ENCODE measurements around the gene PTEN. TPM values are rescaled to one million over a fixed set of nuclear protein-coding genes. Genes with fewer than 3 reads are reported as not detected.

The PTEN gene
- total and polyA plus RNA-seq, 2 experiments from 2014 or later: 20.8 to 64.0 TPM

DNA sequence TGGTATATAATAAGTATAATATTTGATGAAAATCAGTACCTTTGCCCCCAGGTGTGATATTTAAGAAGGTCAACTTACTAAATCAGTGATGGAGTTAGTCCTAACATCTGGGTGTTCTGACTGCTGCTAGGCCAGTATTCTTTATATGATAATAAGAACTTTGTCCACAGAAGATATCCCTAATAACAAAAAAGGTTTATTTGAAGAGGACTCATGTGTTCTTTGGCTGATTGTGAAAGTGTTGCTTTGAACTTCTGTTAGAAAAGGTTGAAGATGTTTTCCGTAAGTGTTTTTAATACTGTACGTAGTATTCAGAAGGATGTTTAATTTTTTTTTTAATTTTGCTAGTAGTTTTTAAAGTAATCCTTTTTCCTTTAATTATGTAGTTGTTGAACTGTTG, 10.2 kb downstream of the PTEN start:
- H3K79me2 ChIP-seq (replicated peaks; ENCODE audit: insufficient read depth): peaks cover 99% of the 10 kb centered on the region
- Mint-ChIP-seq H3K9me3 (no peaks in the 10 kb centered on the region; the same call in 2 of the 3 replicates), H3K27ac (no peak overlapping the region), H3K36me3 (ENCODE audit: low read depth) (peaks cover 4% of the 10 kb centered on the region; the same call in 1 of the 3 replicates), H3K4me3 (no peak overlapping the region), H3K4me1 (peaks cover 17% of the 10 kb centered on the region; the same call in 2 of the 3 replicates), H3K27me3 (ENCODE audit: insufficient read depth, low read depth, poor library complexity) (no peaks in the 10 kb centered on the region)
- ATAC-seq (no peak), DNase-seq (ENCODE audit: low spot score) (no peak)
- no peaks in the 10 kb centered on the region for H3K9me2 ChIP-seq (ENCODE audit: insufficient read depth)
- H3K27me3 ChIP-seq (ENCODE audit: insufficient read depth): no peaks in the 10 kb centered on the region
- H2AFZ ChIP-seq: no peak overlapping the region
- H3K36me3 ChIP-seq (ENCODE audit: insufficient read depth): no peaks in the 10 kb centered on the region
- H3F3A ChIP-seq (replicated peaks; ENCODE audit: low read depth): no peaks in the 10 kb centered on the region
- TF ChIP-seq ZNF331 (CRISPR knock-in tag; IDR thresholded peaks at IDR 0.05; ENCODE audit: low read depth) (no peak), EZH2 (IDR thresholded peaks at IDR 0.05; ENCODE audit: low read depth, unreplicated experiment) (no peak), CREB1 (CRISPR knock-in tag; IDR thresholded peaks at IDR 0.05; ENCODE audit: low read depth) (no peak), POLR2AphosphoS5 (IDR thresholded peaks at IDR 0.05; ENCODE audit: low read depth) (no peak), EZH2phosphoT487 (IDR thresholded peaks at IDR 0.05; ENCODE audit: unreplicated experiment) (no peak), JUNB (IDR thresholded peaks at IDR 0.05; ENCODE audit: unreplicated experiment) (no peak), NANOG (IDR thresholded peaks at IDR 0.05; ENCODE audit: borderline replicate concordance) (no peak), STAT1 (IDR thresholded peaks at IDR 0.05; ENCODE audit: unreplicated experiment) (no peak)
- TF ChIP-seq, protein P1, sequence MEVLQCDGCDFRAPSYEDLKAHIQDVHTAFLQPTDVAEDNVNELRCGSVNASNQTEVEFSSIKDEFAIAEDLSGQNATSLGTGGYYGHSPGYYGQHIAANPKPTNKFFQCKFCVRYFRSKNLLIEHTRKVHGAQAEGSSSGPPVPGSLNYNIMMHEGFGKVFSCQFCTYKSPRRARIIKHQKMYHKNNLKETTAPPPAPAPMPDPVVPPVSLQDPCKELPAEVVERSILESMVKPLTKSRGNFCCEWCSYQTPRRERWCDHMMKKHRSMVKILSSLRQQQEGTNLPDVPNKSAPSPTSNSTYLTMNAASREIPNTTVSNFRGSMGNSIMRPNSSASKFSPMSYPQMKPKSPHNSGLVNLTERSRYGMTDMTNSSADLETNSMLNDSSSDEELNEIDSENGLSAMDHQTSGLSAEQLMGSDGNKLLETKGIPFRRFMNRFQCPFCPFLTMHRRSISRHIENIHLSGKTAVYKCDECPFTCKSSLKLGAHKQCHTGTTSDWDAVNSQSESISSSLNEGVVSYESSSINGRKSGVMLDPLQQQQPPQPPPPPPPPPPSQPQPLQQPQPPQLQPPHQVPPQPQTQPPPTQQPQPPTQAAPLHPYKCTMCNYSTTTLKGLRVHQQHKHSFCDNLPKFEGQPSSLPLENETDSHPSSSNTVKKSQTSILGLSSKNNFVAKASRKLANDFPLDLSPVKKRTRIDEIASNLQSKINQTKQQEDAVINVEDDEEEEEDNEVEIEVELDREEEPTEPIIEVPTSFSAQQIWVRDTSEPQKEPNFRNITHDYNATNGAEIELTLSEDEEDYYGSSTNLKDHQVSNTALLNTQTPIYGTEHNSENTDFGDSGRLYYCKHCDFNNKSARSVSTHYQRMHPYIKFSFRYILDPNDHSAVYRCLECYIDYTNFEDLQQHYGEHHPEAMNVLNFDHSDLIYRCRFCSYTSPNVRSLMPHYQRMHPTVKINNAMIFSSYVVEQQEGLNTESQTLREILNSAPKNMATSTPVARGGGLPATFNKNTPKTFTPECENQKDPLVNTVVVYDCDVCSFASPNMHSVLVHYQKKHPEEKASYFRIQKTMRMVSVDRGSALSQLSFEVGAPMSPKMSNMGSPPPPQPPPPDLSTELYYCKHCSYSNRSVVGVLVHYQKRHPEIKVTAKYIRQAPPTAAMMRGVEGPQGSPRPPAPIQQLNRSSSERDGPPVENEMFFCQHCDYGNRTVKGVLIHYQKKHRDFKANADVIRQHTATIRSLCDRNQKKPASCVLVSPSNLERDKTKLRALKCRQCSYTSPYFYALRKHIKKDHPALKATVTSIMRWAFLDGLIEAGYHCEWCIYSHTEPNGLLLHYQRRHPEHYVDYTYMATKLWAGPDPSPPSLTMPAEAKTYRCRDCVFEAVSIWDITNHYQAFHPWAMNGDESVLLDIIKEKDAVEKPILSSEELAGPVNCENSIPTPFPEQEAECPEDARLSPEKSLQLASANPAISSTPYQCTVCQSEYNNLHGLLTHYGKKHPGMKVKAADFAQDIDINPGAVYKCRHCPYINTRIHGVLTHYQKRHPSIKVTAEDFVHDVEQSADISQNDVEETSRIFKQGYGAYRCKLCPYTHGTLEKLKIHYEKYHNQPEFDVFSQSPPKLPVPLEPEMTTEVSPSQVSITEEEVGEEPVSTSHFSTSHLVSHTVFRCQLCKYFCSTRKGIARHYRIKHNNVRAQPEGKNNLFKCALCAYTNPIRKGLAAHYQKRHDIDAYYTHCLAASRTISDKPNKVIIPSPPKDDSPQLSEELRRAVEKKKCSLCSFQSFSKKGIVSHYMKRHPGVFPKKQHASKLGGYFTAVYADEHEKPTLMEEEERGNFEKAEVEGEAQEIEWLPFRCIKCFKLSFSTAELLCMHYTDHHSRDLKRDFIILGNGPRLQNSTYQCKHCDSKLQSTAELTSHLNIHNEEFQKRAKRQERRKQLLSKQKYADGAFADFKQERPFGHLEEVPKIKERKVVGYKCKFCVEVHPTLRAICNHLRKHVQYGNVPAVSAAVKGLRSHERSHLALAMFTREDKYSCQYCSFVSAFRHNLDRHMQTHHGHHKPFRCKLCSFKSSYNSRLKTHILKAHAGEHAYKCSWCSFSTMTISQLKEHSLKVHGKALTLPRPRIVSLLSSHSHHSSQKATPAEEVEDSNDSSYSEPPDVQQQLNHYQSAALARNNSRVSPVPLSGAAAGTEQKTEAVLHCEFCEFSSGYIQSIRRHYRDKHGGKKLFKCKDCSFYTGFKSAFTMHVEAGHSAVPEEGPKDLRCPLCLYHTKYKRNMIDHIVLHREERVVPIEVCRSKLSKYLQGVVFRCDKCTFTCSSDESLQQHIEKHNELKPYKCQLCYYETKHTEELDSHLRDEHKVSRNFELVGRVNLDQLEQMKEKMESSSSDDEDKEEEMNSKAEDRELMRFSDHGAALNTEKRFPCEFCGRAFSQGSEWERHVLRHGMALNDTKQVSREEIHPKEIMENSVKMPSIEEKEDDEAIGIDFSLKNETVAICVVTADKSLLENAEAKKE (CRISPR knock-in tag; IDR thresholded peaks at IDR 0.05): no peak
- TF ChIP-seq, protein P2, sequence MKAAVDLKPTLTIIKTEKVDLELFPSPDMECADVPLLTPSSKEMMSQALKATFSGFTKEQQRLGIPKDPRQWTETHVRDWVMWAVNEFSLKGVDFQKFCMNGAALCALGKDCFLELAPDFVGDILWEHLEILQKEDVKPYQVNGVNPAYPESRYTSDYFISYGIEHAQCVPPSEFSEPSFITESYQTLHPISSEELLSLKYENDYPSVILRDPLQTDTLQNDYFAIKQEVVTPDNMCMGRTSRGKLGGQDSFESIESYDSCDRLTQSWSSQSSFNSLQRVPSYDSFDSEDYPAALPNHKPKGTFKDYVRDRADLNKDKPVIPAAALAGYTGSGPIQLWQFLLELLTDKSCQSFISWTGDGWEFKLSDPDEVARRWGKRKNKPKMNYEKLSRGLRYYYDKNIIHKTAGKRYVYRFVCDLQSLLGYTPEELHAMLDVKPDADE (IDR thresholded peaks at IDR 0.05): no peak
- TF ChIP-seq, protein P3, sequence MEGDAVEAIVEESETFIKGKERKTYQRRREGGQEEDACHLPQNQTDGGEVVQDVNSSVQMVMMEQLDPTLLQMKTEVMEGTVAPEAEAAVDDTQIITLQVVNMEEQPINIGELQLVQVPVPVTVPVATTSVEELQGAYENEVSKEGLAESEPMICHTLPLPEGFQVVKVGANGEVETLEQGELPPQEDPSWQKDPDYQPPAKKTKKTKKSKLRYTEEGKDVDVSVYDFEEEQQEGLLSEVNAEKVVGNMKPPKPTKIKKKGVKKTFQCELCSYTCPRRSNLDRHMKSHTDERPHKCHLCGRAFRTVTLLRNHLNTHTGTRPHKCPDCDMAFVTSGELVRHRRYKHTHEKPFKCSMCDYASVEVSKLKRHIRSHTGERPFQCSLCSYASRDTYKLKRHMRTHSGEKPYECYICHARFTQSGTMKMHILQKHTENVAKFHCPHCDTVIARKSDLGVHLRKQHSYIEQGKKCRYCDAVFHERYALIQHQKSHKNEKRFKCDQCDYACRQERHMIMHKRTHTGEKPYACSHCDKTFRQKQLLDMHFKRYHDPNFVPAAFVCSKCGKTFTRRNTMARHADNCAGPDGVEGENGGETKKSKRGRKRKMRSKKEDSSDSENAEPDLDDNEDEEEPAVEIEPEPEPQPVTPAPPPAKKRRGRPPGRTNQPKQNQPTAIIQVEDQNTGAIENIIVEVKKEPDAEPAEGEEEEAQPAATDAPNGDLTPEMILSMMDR (conservative IDR thresholded peaks at IDR 0.05; ENCODE audit: low read depth in 2 of 2): no peak
- no peak overlapping the region for H3K27ac ChIP-seq (ENCODE audit: low read depth)
- H3K4me2 ChIP-seq: no peak overlapping the region
- peaks cover 9% of the 10 kb centered on the region for H4K20me1 ChIP-seq (replicated peaks; ENCODE audit: insufficient read depth)
- H3K4me1 ChIP-seq (ENCODE audit: insufficient read depth): peaks cover 21% of the 10 kb centered on the region; the same call in 1 of the 2 replicates
- H3K4me3 ChIP-seq: no peak overlapping the region

Data from GM23338 (cell line).